ENCODE data around the gene BMP8B. TPM values are rescaled to one million over a fixed set of nuclear protein-coding genes. Genes with fewer than 3 reads are reported as not detected.

BMP8B gene
- total RNA-seq, 4 donors from 2014 or later = 0.18 to 0.83 (median 0.55) TPM

GRCh38 chr1:39720094-39720999, 68.3 kb downstream of the BMP8B start:
- no peak for DNase-seq
- H3K4me1 ChIP-seq = no peaks in the 10 kb centered on the region
- H3K36me3 ChIP-seq = no peaks in the 10 kb centered on the region
- H3K27me3 ChIP-seq = peaks cover 0 to 58% (median 2%) of the 10 kb centered on the region in 4 donors
- intact Hi-C loops (cut with DNase I) = loop anchor here (5.0 to 10.0 kb wide), 2 partner anchors 68 to 116 kb away; no protein-coding TSS in a partner anchor
- TF ChIP-seq POLR2A (IDR thresholded peaks at IDR 0.05) (no peak), CTCF (IDR thresholded peaks at IDR 0.05) (peak in 5 of 6 experiments; percentile 56 to 77 (median 73))
- H3K27ac ChIP-seq = no peak overlapping the region
- WGBS, 2 donors = 38 to 39% methylated on average over 7 of the region's 7 CpGs
- H3K9me3 ChIP-seq = no peaks in the 10 kb centered on the region
- H3K4me3 ChIP-seq = no peak overlapping the region

- H3K4me1 ChIP-seq = no peaks in the 10 kb centered on the region
- H3K27me3 ChIP-seq = peaks cover 0 to 59% (median 2%) of the 10 kb centered on the region in 4 donors
- H3K27ac ChIP-seq = no peak overlapping the region
- no peak overlapping the region for H3K4me3 ChIP-seq
- H3K36me3 ChIP-seq = no peaks in the 10 kb centered on the region
- no peaks in the 10 kb centered on the region for H3K9me3 ChIP-seq
- no peak for DNase-seq
- intact Hi-C loops (cut with DNase I) = no loop called here
- TF ChIP-seq CTCF (IDR thresholded peaks at IDR 0.05) (no peak), POLR2A (IDR thresholded peaks at IDR 0.05) (no peak)
- 50 to 72% methylated on average over 6 of the region's 6 CpGs for WGBS, 2 donors
These were observed 70.9 kb downstream of the BMP8B start for GRCh38 chr1:39717809-39718208.

- H3K4me1 ChIP-seq = no peaks in the 10 kb centered on the region
- no peaks in the 10 kb centered on the region for H3K36me3 ChIP-seq
- H3K27ac ChIP-seq = no peak overlapping the region
- intact Hi-C loops (cut with DNase I) = no loop called here
- no peaks in the 10 kb centered on the region for H3K9me3 ChIP-seq
- 74% methylated on average over 4 of the region's 5 CpGs; no CpG with 5 or more reads in 1 of the 2 donors for WGBS, 2 donors
- no peak overlapping the region for H3K4me3 ChIP-seq
- no peak for DNase-seq
- TF ChIP-seq POLR2A (IDR thresholded peaks at IDR 0.05) (no peak), CTCF (IDR thresholded peaks at IDR 0.05) (no peak)
- peaks cover 0 to 66% (median 2%) of the 10 kb centered on the region in 4 donors for H3K27me3 ChIP-seq
These were observed 75.1 kb downstream of the BMP8B start for GRCh38 chr1:39713557-39713956.

- 66 to 79% methylated on average over 6 of the region's 6 CpGs for WGBS, 2 donors
- intact Hi-C loops (cut with DNase I) = no loop called here
- no peak overlapping the region for H3K27ac ChIP-seq
- H3K36me3 ChIP-seq = no peaks in the 10 kb centered on the region
- H3K4me3 ChIP-seq = no peak overlapping the region
- no peaks in the 10 kb centered on the region for H3K9me3 ChIP-seq
- no peaks in the 10 kb centered on the region for H3K4me1 ChIP-seq
- no peak for DNase-seq
- TF ChIP-seq POLR2A (IDR thresholded peaks at IDR 0.05) = no peak
- TF ChIP-seq CTCF (IDR thresholded peaks at IDR 0.05) = no peak
- H3K27me3 ChIP-seq = peaks cover 0 to 50% (median 0%) of the 10 kb centered on the region in 4 donors
These were observed 76.7 kb downstream of the BMP8B start for GRCh38 chr1:39711966-39712340.
